Measurements from ENCODE around the gene CNGB1. TPM values are rescaled to one million over a fixed set of nuclear protein-coding genes. Genes with fewer than 3 reads are reported as not detected.
"Not testable (repeated sequence)": the region's sequence is repeated elsewhere in the genome, so short reads cannot be mapped to it uniquely, and the experiment has no call there.

CNGB1 gene
- total RNA-seq, 1 experiment from 2014 or later: not detected

DNA sequence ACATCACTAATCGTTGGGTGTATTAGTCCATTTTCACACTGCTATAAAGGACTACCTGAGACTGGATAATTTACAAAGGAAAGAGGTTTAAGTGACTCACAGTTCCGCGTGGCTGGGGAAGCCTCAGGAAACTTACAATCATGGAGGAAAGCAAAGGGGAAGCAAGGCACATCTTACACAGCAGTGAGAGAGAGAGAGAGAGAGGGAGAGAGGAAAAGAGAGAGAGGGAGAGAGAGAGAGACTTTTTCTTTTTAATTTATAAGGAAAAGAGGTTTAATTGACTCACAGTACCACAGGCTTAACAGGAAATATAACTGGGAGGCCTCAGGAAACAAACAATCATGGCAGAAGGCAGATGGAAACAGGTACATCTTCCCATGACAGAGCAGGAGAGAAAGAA, 41.7 kb downstream of the CNGB1 start:
- no peak for DNase-seq (ENCODE audit: low read depth)

DNA sequence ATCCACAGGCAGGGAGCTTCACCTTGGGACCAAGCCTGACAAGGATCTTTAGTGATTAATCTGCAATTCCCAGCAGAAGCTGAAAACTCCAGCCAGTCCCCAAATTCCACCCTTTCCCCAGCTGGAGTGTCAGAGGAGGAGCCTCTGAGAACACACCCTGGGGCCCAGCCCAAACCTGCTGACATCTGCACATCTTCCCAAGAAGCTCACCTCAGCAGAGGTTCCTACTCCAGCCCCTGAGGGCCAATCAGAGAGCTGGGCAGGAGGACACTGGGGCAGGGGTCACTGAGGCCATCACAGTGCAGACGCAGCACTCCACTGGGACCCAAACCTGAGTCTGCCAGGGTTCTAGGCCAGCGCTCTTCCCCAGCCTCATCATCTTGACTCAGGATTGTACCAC, 44.9 kb downstream of the CNGB1 start:
- no peak for DNase-seq (ENCODE audit: low read depth)

DNA sequence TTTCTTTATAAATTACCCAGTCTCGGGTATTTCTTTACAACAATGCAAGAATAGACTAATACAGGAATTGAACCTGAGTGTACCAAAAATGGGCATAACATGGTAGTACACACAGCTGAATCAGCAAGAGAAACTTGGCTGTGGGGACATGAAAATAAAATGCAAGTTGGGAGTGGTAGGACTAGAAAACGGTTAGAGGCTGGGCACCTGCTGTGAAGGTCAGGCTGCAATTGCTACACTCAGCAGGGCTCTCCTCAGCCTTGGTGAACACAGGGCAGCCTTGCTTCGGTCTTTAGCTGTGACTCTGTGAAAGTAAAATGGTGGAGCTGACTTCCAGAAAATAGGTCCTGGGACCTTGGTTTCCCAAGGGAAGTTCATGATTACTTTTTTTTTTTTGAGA, 45.6 kb downstream of the CNGB1 start:
- DNase-seq (ENCODE audit: low read depth): no peak

DNA sequence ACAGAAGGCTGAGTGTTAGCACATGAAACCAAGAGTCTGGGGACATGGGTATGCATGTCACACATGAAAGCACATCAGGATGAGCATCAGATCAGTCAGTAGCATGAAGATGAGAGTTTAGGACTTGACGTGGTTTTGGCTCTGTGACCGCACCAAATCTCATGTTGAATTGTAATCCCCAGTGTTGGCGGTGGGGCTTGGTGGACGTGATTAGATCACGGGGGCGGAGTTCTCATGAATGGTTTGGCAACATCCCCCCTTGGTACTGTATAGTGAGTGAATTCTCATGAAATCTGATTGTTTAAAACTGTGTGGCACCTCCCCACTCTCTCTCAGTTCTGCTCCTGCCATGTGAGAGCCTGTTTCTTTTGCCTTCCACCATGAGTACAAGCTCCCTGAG, 46.4 kb downstream of the CNGB1 start:
- DNase-seq (ENCODE audit: low read depth): no peak

DNA sequence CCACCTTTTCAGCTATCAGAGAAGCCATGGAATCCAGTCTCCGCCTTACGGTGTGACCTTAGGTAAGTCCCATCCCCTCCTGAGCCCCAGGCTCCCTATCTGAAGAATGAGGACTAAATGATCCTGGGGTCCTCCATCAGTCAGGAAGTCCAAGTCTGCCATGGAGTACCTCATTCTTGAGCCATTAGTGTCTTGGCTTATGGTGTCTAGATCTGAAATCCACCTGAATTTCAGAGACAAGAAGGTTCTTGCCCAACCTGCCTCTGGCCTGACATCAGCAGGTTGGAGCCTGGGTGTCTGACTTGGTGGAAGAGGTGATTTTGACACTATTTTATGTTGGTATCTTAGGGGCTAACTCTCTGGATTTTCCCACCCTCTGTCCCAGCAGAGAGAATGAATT, 47.1 kb downstream of the CNGB1 start:
- no peak for DNase-seq (ENCODE audit: low read depth)

DNA sequence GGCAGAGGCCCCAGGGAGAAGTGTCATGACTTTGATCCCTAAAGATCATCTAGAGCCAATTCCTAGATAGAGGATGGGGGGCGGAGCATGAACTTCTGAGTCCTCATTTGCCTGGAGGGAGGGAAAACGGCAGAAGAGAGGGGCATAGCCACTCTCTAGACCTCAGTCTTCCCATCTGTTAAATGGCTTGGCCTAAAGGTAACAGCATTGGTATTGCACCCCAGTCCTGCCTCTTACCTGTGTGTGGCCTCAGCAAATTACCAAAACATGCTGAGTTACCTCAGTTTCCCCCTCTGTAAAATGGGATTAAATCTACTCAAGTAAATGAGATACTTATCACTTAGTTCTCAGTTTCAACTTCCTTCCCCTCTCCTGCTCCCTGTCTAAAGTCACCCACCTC, 47.5 kb downstream of the CNGB1 start:
- no peak for DNase-seq (ENCODE audit: low read depth)

DNA sequence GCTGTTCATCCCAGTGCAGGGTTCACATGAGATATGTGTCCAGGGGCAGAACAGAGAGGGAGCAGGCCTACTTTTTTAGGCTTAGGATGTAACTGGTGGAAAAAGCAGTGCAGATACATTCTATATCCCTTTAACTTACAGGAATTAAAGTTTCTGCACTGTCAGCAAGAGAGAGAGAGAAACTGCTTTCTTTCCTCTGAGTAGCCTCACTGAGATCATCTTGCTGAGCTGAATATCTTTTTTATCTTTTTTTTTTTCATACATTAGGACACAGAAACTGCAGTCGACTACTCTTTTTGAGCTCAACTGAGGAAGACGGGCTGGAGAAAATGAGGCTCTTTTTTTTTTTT, 50.1 kb downstream of the CNGB1 start:
- no peak for DNase-seq (ENCODE audit: low read depth)

DNA sequence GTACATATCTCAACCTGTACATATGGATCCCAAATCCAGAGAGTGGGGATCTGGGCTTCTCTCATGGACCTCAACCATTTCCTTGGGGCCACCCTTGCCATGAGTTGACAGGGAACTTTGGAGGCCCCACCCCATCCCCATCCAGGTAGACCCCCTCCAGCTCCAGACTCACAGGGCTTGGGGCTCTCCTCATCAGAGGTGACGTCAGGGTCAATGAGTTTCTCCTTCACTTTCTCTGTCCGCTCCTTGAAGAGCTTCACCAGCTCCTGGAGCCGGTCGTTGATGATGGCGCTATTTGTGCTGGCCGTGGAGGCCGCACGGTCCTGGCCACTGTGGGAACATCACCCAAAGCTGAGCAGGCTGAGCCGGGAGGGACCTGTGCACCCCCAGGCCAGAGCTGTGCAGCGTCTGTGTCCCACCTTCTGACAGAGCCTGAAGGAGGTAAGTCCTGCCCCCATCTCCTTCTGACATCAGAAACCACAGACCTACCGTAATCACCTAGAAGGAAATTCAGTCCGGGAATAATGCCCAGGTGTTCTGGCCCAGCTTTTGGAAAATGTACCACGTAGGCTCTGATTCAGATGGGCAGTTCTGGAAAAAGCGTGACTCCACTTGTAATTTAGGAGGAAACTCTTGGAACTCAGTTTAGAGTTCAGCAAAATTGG, 50.6 kb downstream of the CNGB1 start:
- DNase-seq (ENCODE audit: low read depth): no peak

DNA sequence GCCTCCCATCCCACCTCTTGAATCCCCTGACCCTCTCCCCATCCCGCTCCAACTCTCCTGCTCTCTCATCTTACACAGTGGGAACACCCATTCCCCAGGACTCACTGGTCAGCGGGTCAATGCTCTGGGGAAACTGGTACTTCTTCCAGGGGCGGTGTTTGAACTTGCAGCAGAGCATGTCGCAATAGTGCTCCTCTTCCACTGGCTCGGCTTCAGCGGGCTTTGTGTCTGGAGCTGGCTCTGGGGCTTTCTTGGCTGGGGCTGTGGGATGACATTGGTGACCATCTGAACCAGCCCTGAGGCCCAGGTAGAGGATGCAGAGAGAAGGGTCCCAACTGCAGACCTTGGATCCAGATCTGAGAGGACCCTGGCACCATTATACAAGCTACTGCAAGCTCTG, 51.9 kb downstream of the CNGB1 start:
- DNase-seq (ENCODE audit: low read depth): no peak

DNA sequence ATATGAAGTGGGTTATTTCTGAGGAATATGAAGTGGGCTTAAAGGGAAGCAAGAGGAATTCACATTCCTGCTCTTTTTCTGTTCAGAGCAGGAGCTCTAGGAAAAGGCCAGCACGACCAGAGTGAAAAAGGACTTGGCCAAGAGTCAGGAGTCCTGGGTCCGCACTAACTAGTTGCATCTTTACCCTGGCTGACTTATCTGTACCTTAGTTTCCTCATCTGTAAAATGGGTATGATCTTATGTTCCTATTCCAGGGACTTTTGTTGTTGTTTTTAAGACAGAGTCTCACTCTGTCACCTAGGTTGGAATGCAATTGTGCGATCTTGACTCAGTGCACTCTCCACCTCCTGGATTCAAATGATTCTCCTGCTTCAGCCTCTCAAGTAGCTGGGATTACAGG, 52.5 kb downstream of the CNGB1 start:
- DNase-seq (ENCODE audit: low read depth): no peak

DNA sequence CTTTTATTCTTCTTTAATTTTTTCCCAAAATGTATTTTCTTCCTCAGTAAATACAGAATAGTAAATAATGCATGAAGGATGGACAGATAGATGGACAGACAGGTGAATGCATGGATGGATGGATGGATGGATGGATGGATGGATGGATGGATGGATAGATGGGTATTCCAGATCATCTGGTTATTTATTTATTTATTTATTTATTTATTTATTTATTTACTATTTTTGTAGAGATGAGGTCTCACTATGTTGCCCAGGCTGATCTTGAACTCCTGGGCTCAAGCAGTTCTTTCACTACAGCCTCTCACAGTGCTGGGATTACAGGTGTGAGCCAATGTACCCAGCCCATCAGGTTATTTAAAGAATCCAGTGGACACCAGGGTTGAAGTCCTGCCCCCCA, 53.0 kb downstream of the CNGB1 start:
- not testable (repeated sequence) for DNase-seq (ENCODE audit: low read depth)

DNA sequence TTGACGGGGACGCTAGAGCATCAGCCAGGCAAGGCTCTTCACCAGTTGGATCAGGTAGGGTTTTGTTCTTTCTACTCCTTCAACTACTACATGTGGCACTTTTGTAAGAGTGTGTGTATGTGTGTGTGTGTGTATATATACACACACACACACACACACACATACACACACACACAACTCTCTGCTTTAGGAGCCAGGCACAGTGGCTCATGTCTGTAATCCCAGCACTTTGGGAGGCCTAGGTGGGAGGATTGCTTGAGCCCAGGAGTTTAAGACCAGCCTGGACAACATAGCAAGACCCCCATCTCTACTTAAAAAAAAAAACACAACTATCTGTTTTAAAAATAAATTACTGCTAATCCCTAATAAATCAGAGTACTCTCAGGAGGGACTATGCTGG, 53.4 kb downstream of the CNGB1 start:
- not testable (repeated sequence) for DNase-seq (ENCODE audit: low read depth)

DNA sequence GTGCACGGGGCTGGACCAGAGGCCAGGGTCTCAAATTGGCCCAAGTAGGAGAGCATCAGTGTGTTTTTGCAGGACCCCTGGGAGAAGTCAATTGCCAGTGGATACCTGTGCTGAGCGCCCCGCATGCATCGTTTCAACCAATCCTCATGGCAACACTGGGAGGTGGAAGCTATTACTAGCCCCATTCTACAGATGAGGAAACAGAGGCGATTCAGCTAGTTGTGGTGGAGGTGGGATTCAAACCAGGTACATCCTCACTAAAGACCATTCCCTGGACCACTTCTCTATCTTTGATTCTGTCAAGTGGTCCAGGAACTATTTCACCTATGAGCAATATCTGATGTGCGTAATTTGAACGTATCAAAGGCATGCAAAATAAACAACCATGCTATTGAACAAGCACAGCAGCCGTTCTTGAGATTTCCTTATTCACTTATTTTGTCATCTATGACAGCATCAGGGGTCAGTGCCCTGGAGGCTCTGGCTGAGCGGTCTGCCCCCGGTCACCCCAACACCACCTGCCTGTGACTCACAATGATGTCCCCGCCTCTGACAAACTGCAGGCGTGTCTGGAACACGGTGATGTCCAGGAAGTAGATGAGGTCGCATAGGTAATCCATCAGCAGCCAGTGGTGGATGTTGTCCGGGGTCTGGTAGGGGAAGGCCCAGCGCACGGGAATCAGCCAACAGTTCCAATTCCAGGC, 54.0 kb downstream of the CNGB1 start:
- peak; percentile 76 for DNase-seq (ENCODE audit: low read depth)

DNA sequence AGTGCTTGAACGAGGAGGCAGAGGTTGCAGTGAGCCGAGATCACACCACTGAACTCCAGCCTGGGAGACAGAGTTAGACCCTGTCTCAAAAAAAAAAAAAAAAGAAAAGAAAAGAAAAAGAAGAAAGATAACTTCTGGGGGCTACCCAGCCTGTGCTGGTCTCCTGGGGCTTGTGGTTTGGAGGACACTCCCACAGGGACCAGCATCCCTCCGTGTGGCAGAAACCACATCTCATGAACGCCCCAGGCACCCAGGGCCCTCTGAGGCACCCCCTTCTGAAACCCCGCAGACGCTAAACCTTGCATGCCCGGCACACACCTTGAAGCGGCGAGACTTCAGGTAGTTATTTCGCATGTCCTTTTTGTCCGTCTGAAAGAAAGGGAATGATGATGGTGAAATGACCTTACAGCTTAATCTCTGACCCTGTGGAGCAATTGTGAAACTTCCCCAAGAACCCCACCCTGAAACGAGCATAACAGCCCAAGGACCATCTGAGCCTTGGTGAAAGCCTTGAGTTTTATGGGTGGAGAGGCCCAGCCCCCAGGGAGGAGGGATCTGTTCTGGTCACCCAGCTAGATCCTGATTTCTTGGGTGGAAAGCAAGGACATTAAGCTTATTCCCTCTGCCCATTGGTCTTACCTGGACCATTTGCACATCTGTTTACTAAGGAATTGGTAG, 55.0 kb downstream of the CNGB1 start:
- no peak for DNase-seq (ENCODE audit: low read depth)

DNA sequence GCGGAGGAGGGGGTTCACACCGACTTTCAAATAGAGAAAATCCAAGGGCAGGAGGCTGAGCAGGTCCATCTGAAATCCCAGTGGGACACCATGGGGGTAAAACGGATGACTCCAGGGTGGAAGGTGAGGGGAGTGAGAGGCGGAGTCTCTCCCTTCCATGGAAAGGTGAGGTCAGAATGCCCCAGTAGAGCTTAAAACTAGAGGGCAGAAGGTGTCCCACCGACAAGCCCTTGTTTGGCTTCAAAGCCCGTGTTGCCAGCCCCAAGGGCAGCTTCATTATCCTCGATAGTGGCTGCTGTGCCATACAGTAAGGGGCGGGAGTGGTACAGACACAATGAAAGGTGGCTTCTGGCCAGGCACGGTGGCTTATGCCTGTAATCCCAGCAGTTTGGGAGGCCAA, 55.7 kb downstream of the CNGB1 start:
- no peak for DNase-seq (ENCODE audit: low read depth)

DNA sequence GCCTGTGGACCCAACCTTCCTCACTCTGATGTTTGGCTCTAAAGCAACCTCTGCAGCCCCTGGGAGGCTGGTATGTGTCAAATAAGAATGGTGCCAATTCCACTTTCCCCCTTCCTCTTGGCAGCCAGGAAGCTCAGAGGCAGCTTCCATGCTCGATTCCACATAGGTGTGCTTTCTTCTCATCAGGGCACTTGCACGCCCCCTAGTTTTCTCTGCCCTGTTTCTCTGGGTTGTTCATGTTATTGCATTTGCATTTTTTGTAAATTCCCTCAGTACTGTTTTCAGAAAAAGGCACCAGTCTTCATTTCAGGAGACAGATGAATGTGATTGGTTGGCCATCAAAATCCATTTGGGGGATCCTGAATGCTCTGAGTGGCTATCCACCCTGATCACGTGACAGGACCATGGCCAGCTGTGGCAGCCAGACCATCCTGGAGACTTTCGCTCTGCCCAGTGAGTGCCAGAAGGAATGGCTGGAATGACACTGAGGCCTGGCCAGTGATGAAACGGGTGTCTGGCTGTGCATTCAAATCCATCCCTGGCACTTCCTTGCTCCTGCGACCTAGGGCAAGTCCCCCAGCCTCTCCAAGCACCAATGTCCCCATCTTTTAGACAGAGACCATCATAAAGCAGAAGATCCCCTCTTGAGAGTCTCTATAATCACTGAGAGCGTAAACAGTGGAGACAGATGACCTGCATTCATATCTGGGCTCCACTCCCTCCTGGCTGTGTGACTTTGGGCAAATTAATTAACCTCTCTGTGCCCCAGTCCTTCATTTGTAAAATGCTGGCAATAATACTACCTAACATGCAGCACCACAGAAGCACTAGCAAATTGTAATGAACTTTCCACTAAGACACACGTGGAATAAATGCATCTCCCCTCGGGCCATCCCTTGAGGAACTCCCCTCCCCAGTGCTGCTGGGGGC, 56.4 kb downstream of the CNGB1 start:
- DNase-seq (ENCODE audit: low read depth): no peak

DNA sequence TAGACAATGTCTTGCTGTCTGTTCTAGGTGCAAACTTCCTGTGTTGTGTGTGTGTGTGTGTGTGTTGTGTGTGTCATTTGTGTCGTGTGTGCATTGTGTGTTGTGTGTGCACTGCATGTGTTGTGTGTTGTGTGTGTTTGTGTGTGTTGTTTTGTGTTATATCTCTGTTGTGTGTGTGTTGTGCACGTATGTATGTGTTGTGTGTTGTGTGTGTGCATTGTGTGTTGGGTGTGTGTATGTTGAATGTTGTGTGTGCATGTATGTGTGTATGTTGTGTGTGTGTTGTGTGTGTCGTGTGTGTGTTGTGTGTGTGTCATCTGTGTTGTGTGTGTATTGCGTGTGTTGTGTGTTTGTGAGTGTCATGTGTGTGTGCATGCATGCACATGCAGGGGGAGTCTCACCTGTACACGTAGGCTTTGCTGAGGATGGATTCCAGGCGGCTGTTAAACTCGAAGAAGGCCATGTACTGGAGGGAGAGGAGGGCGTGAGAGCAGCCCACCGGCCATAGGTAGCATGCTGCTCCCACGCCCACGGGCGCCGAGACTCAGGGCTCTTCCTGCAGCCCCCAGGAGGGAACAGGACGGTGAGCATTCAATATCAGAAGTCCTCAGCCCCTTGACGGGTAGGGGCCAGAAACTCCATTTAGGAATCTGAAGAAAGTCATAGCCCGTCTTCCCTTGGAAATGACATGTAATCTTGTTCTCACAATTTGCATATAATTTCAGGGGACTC, 58.2 kb downstream of the CNGB1 start:
- no peak for DNase-seq (ENCODE audit: low read depth)

DNA sequence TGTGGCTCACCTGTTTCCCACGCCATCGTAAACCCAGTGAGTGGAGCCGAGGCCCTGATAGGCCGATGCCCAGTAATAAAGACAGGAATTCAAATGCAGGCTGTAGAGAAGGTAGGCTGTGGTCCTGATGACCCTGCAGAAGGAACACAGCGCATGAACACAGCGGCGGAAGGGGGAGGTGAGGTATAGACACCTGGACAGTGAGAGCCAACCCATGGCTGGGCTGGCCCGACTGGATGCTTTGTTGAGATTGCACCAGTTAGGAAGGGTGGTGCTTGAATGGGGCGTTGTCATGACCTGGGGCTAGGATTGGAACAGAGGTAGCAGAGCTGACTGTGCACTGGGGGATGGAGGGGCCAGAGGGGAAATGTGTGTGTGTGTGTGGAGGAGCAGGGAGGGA, 59.2 kb downstream of the CNGB1 start:
- DNase-seq (ENCODE audit: low read depth): no peak

DNA sequence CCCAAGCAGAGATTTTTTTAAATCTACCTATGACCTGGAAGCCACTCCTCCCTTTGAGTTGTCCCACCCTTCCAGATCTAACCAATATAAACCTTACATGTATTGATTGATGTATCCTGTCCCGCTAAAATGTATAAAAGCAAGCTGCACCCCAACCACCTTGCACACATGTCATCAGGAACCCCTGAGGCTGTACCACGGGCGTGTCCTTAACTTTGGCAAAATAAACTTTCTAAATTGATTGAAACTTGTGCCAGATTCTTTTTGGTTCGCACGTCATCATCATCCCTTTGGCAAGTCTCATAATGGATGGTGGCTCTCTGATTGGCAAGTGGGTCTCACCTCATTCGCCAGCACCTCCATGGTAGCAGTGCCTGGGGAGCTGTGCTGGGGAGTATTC, 60.2 kb downstream of the CNGB1 start:
- DNase-seq (ENCODE audit: low read depth): no peak

DNA sequence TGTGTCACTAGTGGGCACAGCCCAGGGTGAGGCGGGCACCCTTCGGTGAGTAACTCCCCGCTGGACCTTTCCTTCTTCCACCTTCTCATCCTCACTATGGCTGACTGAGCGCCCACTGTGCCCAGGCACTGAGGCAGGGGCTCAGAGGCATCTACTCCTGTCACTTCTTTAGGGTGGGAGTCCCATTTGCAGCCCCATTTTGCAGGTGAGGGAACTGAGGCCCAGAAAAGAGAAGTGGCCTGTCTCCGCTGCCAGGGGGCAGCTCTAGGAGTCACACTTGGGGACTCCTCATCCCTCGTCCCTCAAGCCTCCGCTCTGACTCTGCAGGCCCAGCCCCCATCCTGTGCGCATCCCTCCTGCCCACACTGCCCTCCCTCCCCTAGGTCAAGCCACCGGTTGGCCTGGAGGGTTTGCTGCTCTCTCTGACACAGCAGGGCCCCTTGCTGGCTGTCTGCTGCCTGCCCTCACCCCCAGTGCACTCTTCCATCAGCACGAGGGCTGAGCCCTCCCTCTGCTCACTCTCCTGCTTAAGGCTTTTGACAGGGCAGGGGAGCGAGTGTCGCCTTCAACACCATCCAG, 62.4 kb downstream of the CNGB1 start:
- DNase-seq (ENCODE audit: low read depth): no peak
